ENCODE results near the gene NUDT22.

Gene NUDT22

GRCh38 chr11:64207256-64208085 lies 18.6 kb upstream of the NUDT22 start:
- peak; percentile 98 for FAIRE-seq
- peak; percentile 97 for DNase-seq (ENCODE audit: insufficient read length)
- TF ChIP-seq POLR2AphosphoS5 (IDR thresholded peaks at IDR 0.05; ENCODE audit: low read depth, low read length) (peak; percentile 93), TAF1 (IDR thresholded peaks at IDR 0.05; ENCODE audit: borderline replicate concordance, low read depth, low read length) (peak; percentile 60), POLR2A (IDR thresholded peaks at IDR 0.05; ENCODE audit: low read depth, low read length) (peak; percentile 85)

- FAIRE-seq (no peak), DNase-seq (ENCODE audit: insufficient read length) (no peak)
- TF ChIP-seq POLR2AphosphoS5 (IDR thresholded peaks at IDR 0.05; ENCODE audit: low read depth, low read length): no peak
- no peak for TF ChIP-seq POLR2A (IDR thresholded peaks at IDR 0.05; ENCODE audit: low read depth, low read length)
- no peak for TF ChIP-seq TAF1 (IDR thresholded peaks at IDR 0.05; ENCODE audit: borderline replicate concordance, low read depth, low read length)
Observed at GRCh38 chr11:64208086-64208795, 17.8 kb upstream of the NUDT22 start.

GRCh38 chr11:64208796-64209562 lies 17.1 kb upstream of the NUDT22 start:
- DNase-seq (ENCODE audit: insufficient read length) (no peak), FAIRE-seq (no peak)
- TF ChIP-seq POLR2AphosphoS5 (IDR thresholded peaks at IDR 0.05; ENCODE audit: low read depth, low read length): no peak
- TF ChIP-seq TAF1 (IDR thresholded peaks at IDR 0.05; ENCODE audit: borderline replicate concordance, low read depth, low read length): no peak
- TF ChIP-seq POLR2A (IDR thresholded peaks at IDR 0.05; ENCODE audit: low read depth, low read length): no peak

- no peak for FAIRE-seq
- no peak for DNase-seq (ENCODE audit: insufficient read length)
- TF ChIP-seq TAF1 (IDR thresholded peaks at IDR 0.05; ENCODE audit: borderline replicate concordance, low read depth, low read length) (no peak), POLR2AphosphoS5 (IDR thresholded peaks at IDR 0.05; ENCODE audit: low read depth, low read length) (no peak), POLR2A (IDR thresholded peaks at IDR 0.05; ENCODE audit: low read depth, low read length) (no peak)
Observed at GRCh38 chr11:64209563-64209843, 16.6 kb upstream of the NUDT22 start.

GRCh38 chr11:64210301-64211020 lies 15.6 kb upstream of the NUDT22 start:
- no peak for DNase-seq (ENCODE audit: insufficient read length)
- no peak for TF ChIP-seq TAF1 (IDR thresholded peaks at IDR 0.05; ENCODE audit: borderline replicate concordance, low read depth, low read length)
- no peak for TF ChIP-seq POLR2A (IDR thresholded peaks at IDR 0.05; ENCODE audit: low read depth, low read length)
- no peak for TF ChIP-seq POLR2AphosphoS5 (IDR thresholded peaks at IDR 0.05; ENCODE audit: low read depth, low read length)
- no peak for FAIRE-seq

- TF ChIP-seq POLR2A (IDR thresholded peaks at IDR 0.05; ENCODE audit: low read depth, low read length) (no peak), POLR2AphosphoS5 (IDR thresholded peaks at IDR 0.05; ENCODE audit: low read depth, low read length) (no peak), TAF1 (IDR thresholded peaks at IDR 0.05; ENCODE audit: borderline replicate concordance, low read depth, low read length) (no peak)
- DNase-seq (ENCODE audit: insufficient read length): no peak
- FAIRE-seq: no peak
Observed at GRCh38 chr11:64211181-64211872, 14.7 kb upstream of the NUDT22 start.

- FAIRE-seq: no peak
- TF ChIP-seq POLR2AphosphoS5 (IDR thresholded peaks at IDR 0.05; ENCODE audit: low read depth, low read length) (no peak), POLR2A (IDR thresholded peaks at IDR 0.05; ENCODE audit: low read depth, low read length) (no peak), TAF1 (IDR thresholded peaks at IDR 0.05; ENCODE audit: borderline replicate concordance, low read depth, low read length) (no peak)
- DNase-seq (ENCODE audit: insufficient read length): no peak
Observed at GRCh38 chr11:64216879-64217278, 9.2 kb upstream of the NUDT22 start.

GRCh38 chr11:64218628-64219353 lies 7.3 kb upstream of the NUDT22 start:
- TF ChIP-seq TAF1 (IDR thresholded peaks at IDR 0.05; ENCODE audit: borderline replicate concordance, low read depth, low read length): no peak
- no peak for TF ChIP-seq POLR2AphosphoS5 (IDR thresholded peaks at IDR 0.05; ENCODE audit: low read depth, low read length)
- TF ChIP-seq POLR2A (IDR thresholded peaks at IDR 0.05; ENCODE audit: low read depth, low read length): no peak
- DNase-seq (ENCODE audit: insufficient read length) (no peak), FAIRE-seq (peak; percentile 40)

GRCh38 chr11:64219354-64219684 lies 6.8 kb upstream of the NUDT22 start:
- TF ChIP-seq POLR2AphosphoS5 (IDR thresholded peaks at IDR 0.05; ENCODE audit: low read depth, low read length) (no peak), POLR2A (IDR thresholded peaks at IDR 0.05; ENCODE audit: low read depth, low read length) (no peak), TAF1 (IDR thresholded peaks at IDR 0.05; ENCODE audit: borderline replicate concordance, low read depth, low read length) (no peak)
- DNase-seq (ENCODE audit: insufficient read length) (no peak), FAIRE-seq (no peak)

- DNase-seq (ENCODE audit: insufficient read length) (no peak), FAIRE-seq (no peak)
- TF ChIP-seq POLR2A (IDR thresholded peaks at IDR 0.05; ENCODE audit: low read depth, low read length) (no peak), POLR2AphosphoS5 (IDR thresholded peaks at IDR 0.05; ENCODE audit: low read depth, low read length) (no peak; the same call in 1 of the 2 replicates), TAF1 (IDR thresholded peaks at IDR 0.05; ENCODE audit: borderline replicate concordance, low read depth, low read length) (no peak)
Observed at GRCh38 chr11:64219755-64220154, 6.3 kb upstream of the NUDT22 start.

Data from GM12892 (cell line).